ENCODE measurements around the gene MDH2. TPM values are rescaled to one million over a fixed set of nuclear protein-coding genes. Genes with fewer than 3 reads are reported as not detected.

The MDH2 gene
- total and polyA plus RNA-seq, 10 of the 15 experiments (the other 5 are each of a cell fraction or from before 2014, with no cell fraction given) = 106 to 530 (median 202) TPM

DNA sequence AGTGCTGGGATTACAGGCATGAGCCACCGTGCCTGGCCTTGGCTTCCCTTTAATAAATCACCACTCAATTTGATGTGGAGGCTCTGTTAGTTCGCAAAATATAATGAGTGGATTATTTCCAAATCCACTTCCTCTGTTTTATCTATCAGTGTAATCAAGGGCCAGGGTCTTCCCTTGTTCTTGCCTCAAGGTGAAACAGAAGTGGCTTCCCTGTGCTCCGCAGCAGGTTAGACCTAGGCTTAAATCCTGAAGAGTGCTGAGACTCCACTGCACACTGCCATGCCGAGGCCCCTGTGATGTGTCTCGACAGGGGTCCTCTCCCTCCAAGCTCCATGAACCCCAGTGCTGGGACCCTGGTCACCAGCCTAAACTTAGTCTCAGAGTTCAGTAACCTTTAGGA is 59.0 kb downstream of the MDH2 start:
- WGBS (ENCODE audit: insufficient coverage, insufficient replicate concordance, low lambda C conversion rate, missing lambda C conversion rate) = 60% methylated on average over 5 of the region's 5 CpGs
- Histone ChIP-seq H3K9ac (ENCODE audit: control insufficient read depth, insufficient read depth, low read length) (no peak overlapping the region), H3K79me2 (ENCODE audit: control insufficient read depth, insufficient read depth, low read length) (no peaks in the 10 kb centered on the region), H3K9me3 (replicated peaks; ENCODE audit: control insufficient read depth, insufficient read depth, low read length) (no peaks in the 10 kb centered on the region), H3K4me3 (no peak overlapping the region), H4K20me1 (ENCODE audit: control insufficient read depth, insufficient read depth) (no peaks in the 10 kb centered on the region), H3K4me1 (ENCODE audit: control insufficient read depth, insufficient read depth, low read length) (no peaks in the 10 kb centered on the region), H2AFZ (ENCODE audit: control insufficient read depth, low read depth, low read length) (no peak overlapping the region), H3K27me3 (replicated peaks in 1 of 2; ENCODE audit: control insufficient read depth in 2 of 2, insufficient read depth in 2 of 2, low read length in 1 of 2) (no peaks in the 10 kb centered on the region), H3K4me2 (ENCODE audit: control insufficient read depth, insufficient read depth) (no peak overlapping the region), H3K36me3 (ENCODE audit: control insufficient read depth in 2 of 2, insufficient read depth in 2 of 2, low read length in 1 of 2) (no peaks in the 10 kb centered on the region), H3K27ac (ENCODE audit: control insufficient read depth, insufficient read depth) (no peak overlapping the region)
- TF ChIP-seq HDAC6 (IDR thresholded peaks at IDR 0.05; ENCODE audit: unreplicated experiment) (no peak), CHD2 (IDR thresholded peaks at IDR 0.05; ENCODE audit: borderline replicate concordance, low read depth, low read length) (no peak), CEBPB (IDR thresholded peaks at IDR 0.05; ENCODE audit: borderline replicate concordance in 1 of 2, low read depth in 2 of 2, low read length in 2 of 2) (no peak), HCFC1 (IDR thresholded peaks at IDR 0.05; ENCODE audit: low read length) (no peak), ZNF207 (IDR thresholded peaks at IDR 0.05; ENCODE audit: borderline replicate concordance) (no peak), FOXM1 (IDR thresholded peaks at IDR 0.05; ENCODE audit: low read depth, low read length) (no peak), POU2F2 (IDR thresholded peaks at IDR 0.05; ENCODE audit: borderline replicate concordance, low read depth, low read length) (no peak), CBFB (IDR thresholded peaks at IDR 0.05; ENCODE audit: low read depth) (no peak), NR2C2 (IDR thresholded peaks at IDR 0.05; ENCODE audit: borderline replicate concordance, control insufficient read depth, insufficient read length, low read depth) (no peak), RELB (IDR thresholded peaks at IDR 0.05; ENCODE audit: low read depth) (no peak)
- ATAC-seq (no peak), FAIRE-seq (no peak), DNase-seq (ENCODE audit: low read depth, low spot score) (no peak)
- SMC1A ChIA-PET (ENCODE audit: uncharacterized antibody, unreplicated experiment) = no interaction called here
- RAD21 ChIA-PET (ENCODE audit: unreplicated experiment) = no interaction called here
- POLR2A ChIA-PET = no interaction called here
- no TSS peak for BruUV-seq (replicated peaks)
- intact Hi-C loops (cut with micrococcal nuclease; ENCODE audit: unreplicated experiment) = no loop called here
- CTCF ChIA-PET = no interaction called here
- in situ Hi-C loops (cut with MboI) = no loop called here
